Epithelial cell of proximal tubule (primary cell): Measurements from ENCODE around the gene INVS. TPM values are rescaled to one million over a fixed set of nuclear protein-coding genes. Genes with fewer than 3 reads are reported as not detected.
"Not testable (repeated sequence)": the region's sequence is repeated elsewhere in the genome, so short reads cannot be mapped to it uniquely, and the experiment has no call there.

Source experiments
- DNase-seq: peaks from one replicate; pipeline ENCODE4 v3.0.0-alpha.2; 2011; ENCODE audit warnings: low read depth
- H3K4me3 ChIP-seq: 2 replicates; pipeline ENCODE4 v1.5.1; 2011; ENCODE audit warnings: low read depth, mild to moderate bottlenecking, low read length
- total RNA-seq: library from RNA; depleted of rRNA; stranded (reverse); fragments of >200 nt; gene quantifications from 2 replicates; pipeline ENCODE4 v1.2.3, GENCODE V29; 2015
- TF ChIP-seq, protein P1 (sequence below): conservative IDR thresholded peaks from 2 replicates; pipeline ENCODE4 v1.5.1; 2012; ENCODE audit warnings: low read depth, mild to moderate bottlenecking, low read length

INVS gene
- total RNA-seq, 1 donor from 2014 or later = 9.1 TPM

DNA sequence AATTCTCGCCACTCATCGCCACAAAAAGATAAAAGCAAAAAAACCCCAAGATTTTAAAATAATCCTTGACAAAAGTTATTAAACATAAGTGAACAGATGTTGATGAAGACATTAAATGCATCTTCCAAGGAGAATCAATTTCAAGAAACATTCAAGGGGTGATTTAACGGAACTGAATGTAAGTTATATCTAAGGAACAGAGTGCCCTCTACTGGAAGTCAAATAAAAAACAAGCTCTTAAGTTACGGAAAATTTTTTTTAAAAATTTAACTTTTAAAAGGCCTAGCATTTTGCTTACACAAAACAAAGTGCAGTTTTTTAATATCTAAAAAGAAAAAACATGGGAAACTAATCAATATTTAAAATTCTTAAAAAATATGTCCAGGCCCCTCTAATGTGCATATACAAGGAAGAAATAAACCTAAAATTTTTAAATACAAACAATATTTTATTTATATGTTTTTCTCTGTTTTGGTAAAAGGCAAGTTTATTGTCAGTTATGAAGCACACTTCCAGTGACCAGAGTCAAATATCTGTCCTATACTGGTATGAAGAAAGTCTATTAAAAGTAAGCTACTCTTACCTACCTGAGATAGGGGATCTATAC, 225.7 kb downstream of the INVS start:
- TF ChIP-seq, protein P1, sequence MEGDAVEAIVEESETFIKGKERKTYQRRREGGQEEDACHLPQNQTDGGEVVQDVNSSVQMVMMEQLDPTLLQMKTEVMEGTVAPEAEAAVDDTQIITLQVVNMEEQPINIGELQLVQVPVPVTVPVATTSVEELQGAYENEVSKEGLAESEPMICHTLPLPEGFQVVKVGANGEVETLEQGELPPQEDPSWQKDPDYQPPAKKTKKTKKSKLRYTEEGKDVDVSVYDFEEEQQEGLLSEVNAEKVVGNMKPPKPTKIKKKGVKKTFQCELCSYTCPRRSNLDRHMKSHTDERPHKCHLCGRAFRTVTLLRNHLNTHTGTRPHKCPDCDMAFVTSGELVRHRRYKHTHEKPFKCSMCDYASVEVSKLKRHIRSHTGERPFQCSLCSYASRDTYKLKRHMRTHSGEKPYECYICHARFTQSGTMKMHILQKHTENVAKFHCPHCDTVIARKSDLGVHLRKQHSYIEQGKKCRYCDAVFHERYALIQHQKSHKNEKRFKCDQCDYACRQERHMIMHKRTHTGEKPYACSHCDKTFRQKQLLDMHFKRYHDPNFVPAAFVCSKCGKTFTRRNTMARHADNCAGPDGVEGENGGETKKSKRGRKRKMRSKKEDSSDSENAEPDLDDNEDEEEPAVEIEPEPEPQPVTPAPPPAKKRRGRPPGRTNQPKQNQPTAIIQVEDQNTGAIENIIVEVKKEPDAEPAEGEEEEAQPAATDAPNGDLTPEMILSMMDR = peak; percentile 56
- no peak for DNase-seq
- no peak overlapping the region for H3K4me3 ChIP-seq

DNA sequence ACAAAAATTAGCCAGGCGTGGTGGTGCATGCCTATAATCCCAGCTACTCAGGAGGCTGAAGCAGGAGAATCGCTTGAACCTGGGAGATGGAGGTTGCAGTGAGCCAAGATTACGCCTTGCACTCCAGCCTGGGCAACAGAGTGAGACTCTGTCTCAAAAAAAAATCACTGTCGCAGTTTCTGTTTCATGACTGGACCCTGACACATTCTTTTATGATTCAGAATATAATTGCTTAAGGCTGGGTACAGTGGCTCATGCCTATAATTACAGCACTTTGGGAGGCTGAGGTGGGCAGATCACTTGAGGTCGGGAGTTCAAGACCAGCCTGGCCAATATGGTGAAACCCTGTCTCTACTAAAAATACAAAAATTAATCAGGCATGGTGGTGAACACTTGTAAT, 239.7 kb downstream of the INVS start:
- DNase-seq, H3K4me3 ChIP-seq: not testable (repeated sequence)

DNA sequence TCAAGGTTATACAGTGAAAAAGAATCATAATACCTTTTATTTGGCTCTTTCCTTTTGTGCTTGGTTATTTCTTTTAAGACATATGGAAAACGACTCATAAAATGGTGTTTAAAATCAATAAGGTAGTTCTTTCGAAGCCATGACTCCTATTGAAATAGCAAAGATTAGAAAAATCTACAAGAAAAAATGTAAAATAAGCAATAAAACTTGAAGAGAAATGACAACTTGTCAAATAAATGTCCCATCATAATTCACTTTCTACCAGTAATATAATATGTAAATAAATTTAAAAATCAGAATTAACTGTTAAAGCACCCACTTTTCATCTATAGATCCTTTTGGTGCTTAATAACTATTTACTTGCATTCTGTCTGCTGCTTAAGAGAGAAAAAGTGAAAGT, 241.2 kb downstream of the INVS start:
- no peak for DNase-seq
- H3K4me3 ChIP-seq = no peak overlapping the region
- TF ChIP-seq, protein P1 = no peak

DNA sequence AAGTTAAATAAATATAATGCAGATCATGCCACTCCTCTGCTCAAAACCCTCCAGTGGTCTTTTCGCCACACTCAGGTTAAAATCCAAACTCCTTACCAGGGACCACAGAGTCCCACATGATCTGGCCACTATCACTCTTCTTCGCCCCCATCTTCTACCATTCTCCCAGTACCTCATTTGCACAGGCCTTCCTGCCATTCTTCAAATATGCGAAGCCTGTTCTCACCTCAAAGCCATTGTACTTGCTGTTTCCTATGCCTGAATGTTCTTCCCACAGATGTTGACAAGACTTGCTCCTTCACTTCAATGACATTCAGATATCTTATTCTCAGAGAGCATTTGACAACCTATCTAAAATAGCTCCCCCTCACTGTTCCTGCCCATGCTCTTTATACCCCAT, 242.8 kb downstream of the INVS start:
- no peak overlapping the region for H3K4me3 ChIP-seq
- DNase-seq = no peak
- TF ChIP-seq, protein P1 = no peak

DNA sequence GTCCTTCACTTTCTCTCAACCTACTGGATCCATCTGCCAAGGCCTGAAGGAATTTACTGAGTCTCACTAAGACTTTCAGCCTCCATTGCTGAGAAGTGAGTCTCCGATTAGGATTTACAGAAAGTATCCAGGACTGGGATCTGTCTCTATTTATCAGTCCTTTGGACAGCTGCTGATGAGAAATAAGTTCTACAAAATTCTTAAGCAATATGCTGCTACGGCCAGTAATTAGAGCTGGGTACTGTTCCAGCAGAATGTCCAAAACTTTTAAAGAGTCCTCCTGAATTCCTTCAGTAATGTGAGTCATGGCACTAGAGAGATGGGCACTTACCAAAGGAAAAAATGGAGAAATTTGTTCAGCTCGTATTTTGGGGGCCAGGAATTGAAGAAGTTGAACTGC, 247.8 kb downstream of the INVS start:
- TF ChIP-seq, protein P1 = no peak
- DNase-seq = no peak

DNA sequence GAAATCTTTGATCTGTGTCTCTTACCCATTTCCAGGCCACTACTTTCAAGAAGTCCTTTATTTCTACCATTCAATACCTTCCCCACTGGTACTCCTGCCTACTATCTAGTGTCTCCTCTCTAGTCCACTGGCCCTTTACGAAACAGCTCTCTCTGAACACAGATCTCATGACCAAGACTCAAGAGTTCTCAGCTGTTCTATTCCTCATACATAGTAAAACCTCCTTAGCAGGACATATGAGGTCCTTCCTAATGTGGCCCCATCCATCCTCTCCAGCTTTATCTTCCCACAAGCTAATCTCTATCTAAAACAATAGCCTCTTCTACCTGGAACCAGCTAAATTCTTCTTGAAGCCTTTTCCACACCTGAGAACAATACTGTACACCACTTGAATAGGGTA, 251.1 kb downstream of the INVS start:
- peak overlapping the region; percentile 32 for H3K4me3 ChIP-seq
- peak; percentile 9 for DNase-seq
- TF ChIP-seq, protein P1 = no peak

More for the DNA sequence above, 247.8 kb downstream of the INVS start:
- no peak overlapping the region for H3K4me3 ChIP-seq

Other genes starting within 250 kb of the INVS start
- gene STX17, start 192.6 kb upstream of the INVS start, total RNA-seq = 18.3 and 20.3 TPM in 2 replicates
- gene ERP44, start 243 bp upstream of the INVS start, total RNA-seq = 7.8 and 9.8 TPM in 2 replicates